RWPE2 (cell line): Measurements from ENCODE around the gene OSM.

Experiments used
- ATAC-seq: fragments of 200-7000 bp; cut with Tn5 transposase; 3 replicates; pipeline ENCODE4 v1.9.1; 2021; ENCODE audit warnings: low read depth
- DNase-seq: peaks from one replicate; pipeline ENCODE4 v3.0.0-alpha.2; 2020; ENCODE audit warnings: low spot score
- H3K27ac ChIP-seq: fragments of 450-650 bp; 2 replicates; pipeline ENCODE4 v1.5.1; 2017; ENCODE audit warnings: mild to moderate bottlenecking; ENCODE audit not compliant: poor library complexity, severe bottlenecking
- H3K27me3 ChIP-seq: fragments of 250-450 bp; sonication (Bioruptor Pico); 2 replicates; pipeline ENCODE4 v1.5.1; 2021; ENCODE audit warnings: mild to moderate bottlenecking, moderate library complexity; ENCODE audit not compliant: insufficient read depth, poor library complexity, severe bottlenecking
- H3K36me3 ChIP-seq: fragments of 250-450 bp; sonication (Bioruptor Pico); 2 replicates; pipeline ENCODE4 v1.5.1; 2020; ENCODE audit warnings: low read depth, mild to moderate bottlenecking, moderate library complexity
- H3K4me1 ChIP-seq: fragments of 250-450 bp; sonication (Bioruptor Pico); 2 replicates; pipeline ENCODE4 v1.5.1; 2021; ENCODE audit warnings: mild to moderate bottlenecking, moderate library complexity; ENCODE audit not compliant: insufficient read depth, poor library complexity, severe bottlenecking
- H3K4me3 ChIP-seq: fragments of 250-450 bp; sonication (Bioruptor Pico); 2 replicates; pipeline ENCODE4 v1.5.1; 2021; ENCODE audit warnings: mild to moderate bottlenecking, moderate library complexity; ENCODE audit not compliant: severe bottlenecking
- H3K9me3 ChIP-seq: fragments of 250-450 bp; sonication (Bioruptor Pico); 2 replicates; pipeline ENCODE4 v1.5.1; 2021; ENCODE audit warnings: mild to moderate bottlenecking, moderate library complexity; ENCODE audit not compliant: severe bottlenecking
- CTCF ChIP-seq: fragments of 450-650 bp; IDR thresholded peaks from one replicate; pipeline ENCODE4 v1.5.1; 2017; ENCODE audit warnings: mild to moderate bottlenecking, moderate library complexity; ENCODE audit not compliant: poor library complexity, severe bottlenecking

OSM gene

DNA sequence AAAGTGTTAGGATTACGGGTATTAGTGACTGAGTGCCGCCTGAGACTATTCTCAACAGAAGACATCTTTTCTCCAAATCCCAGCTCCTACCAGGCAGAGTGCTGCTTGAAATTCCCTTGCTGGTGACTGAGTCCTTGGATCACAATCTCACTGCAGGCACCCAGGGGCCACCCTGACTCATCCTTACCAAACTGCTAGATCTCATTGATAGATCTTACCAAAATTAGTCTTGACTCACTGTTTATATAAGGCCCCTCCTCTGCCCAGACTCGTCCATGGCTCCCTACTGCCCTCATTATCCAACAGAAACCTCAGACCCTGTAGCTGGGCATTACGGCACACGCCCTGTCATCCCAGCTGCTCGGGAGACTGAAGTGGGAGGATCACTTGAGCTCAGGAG lies 45.4 kb upstream of the OSM start:
- no peak for DNase-seq
- peaks cover 31% of the 10 kb centered on the region for H3K4me1 ChIP-seq

GRCh38 chr22:30310881-30311771 lies 44.5 kb upstream of the OSM start:
- peak; percentile 25 for ATAC-seq

More for the DNA sequence above, 45.4 kb upstream of the OSM start:
- peak overlapping the region; percentile 44 for H3K27ac ChIP-seq
- no peak for TF ChIP-seq CTCF
- H3K4me3 ChIP-seq: no peak overlapping the region
- H3K9me3 ChIP-seq: no peaks in the 10 kb centered on the region
- peak; percentile 93 for ATAC-seq
- no peaks in the 10 kb centered on the region for H3K27me3 ChIP-seq
- H3K36me3 ChIP-seq: no peaks in the 10 kb centered on the region

DNA sequence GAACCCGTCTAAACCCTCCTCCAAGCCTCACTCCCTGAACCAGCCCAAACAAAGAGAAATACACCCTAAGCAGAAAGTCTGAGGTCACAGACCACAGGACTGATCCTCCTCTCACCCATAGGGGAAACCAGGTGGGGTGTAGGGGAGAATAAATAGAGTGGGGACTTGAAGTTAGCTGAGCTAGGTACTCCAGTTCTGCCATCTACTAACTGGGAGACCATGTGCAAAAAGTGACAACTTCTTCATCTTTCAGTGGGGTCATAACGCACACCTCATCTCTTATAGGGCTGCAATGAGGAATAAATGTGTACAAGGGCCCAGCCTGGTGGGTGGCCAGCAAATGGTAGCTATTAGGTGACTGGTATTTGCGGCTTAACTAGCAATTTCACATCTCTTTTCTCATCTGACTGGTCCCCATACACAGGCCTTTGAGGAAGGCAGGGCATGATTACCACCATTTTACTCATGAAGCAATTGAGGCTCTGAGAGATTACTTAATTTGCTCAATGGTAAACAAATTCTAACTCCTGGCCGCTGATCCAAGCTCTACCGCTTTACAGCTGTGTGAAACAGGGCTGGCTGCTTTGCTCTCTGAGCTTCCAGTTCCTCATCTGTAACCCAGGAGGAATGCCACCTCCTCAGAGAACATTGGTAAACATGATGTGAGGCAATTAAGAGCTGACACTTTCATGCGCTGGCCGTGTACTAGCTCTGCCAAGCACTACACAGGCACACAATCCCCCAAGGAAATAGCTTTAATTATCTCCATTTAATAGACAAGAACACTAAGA lies 43.5 kb upstream of the OSM start:
- Histone ChIP-seq H3K27me3 (no peaks in the 10 kb centered on the region), H3K4me3 (no peak overlapping the region), H3K4me1 (peaks cover 44% of the 10 kb centered on the region), H3K9me3 (no peaks in the 10 kb centered on the region), H3K36me3 (no peaks in the 10 kb centered on the region), H3K27ac (no peak overlapping the region)
- no peak for DNase-seq
- ATAC-seq: no peak
- no peak for TF ChIP-seq CTCF

More at GRCh38 chr22:30310881-30311771, 44.5 kb upstream of the OSM start:
- H3K27me3 ChIP-seq: no peaks in the 10 kb centered on the region
- no peaks in the 10 kb centered on the region for H3K9me3 ChIP-seq
- peak overlapping the region; percentile 44 for H3K27ac ChIP-seq
- no peak for TF ChIP-seq CTCF
- no peak for DNase-seq
- H3K4me3 ChIP-seq: no peak overlapping the region
- peaks cover 37% of the 10 kb centered on the region for H3K4me1 ChIP-seq
- H3K36me3 ChIP-seq: no peaks in the 10 kb centered on the region

DNA sequence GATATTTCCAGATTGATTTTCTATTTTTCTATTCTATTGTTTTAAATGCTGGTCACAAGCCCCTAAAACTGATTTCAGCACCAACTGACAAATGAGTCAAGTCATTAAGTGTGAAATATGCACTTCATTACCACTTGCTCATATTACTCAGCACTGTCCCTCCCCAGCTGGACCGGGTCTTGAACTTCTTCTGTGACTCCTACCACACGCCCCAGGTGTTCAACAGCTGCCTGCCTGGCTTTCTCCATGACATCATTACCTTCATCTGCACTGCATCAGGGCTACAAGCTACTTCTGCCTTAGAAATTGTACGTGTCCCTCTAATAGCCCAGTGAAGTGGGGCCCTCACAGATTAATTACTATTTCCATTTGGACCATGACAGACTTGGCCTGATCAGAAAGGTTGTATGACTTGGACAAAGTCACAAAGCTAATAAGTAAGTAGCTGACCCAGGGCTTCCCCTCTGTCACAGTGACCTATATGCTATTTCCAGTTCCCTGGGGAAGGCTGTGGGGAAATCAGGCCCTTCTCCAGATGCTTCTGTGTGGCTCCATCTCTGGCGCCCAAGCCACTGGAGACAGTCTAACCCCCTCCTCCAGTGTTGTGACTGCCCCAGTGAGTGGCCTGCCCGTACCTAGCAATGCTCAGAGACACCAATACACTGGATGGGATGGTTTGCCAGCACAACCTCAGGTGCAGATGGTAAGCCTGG lies 42.0 kb upstream of the OSM start:
- ATAC-seq (no peak), DNase-seq (no peak)
- H3K27me3 ChIP-seq: no peaks in the 10 kb centered on the region
- TF ChIP-seq CTCF: no peak
- no peaks in the 10 kb centered on the region for H3K9me3 ChIP-seq
- peaks cover 52% of the 10 kb centered on the region for H3K4me1 ChIP-seq
- H3K27ac ChIP-seq: no peak overlapping the region
- H3K36me3 ChIP-seq: peaks cover 3% of the 10 kb centered on the region
- no peak overlapping the region for H3K4me3 ChIP-seq
